Esophagus muscularis mucosa (tissue), 4 donors: ENCODE measurements around the gene USP19. TPM values are rescaled to one million over a fixed set of nuclear protein-coding genes. Genes with fewer than 3 reads are reported as not detected.

Experiments
- DNase-seq: peaks from one replicate; pipeline ENCODE4 v3.0.0-alpha.2; 2017; ENCODE audit errors: extremely low spot score
- H3K27ac ChIP-seq, 4 donors: fragments of 200-600 bp; sonication (generic); replicated peaks in 1 of 4; 1 replicate in 3 of 4; 2 replicates in 1 of 4; pipeline ENCODE4 v1.5.1; 2016 to 2019; ENCODE audit warnings: mild to moderate bottlenecking in 1 of 4
- H3K27me3 ChIP-seq, 4 donors: fragments of 200-600 bp; sonication (generic); one replicate each; pipeline versions ENCODE4 v1.5.1 to v1.6.0; 2016 to 2019
- H3K36me3 ChIP-seq, 4 donors: fragments of 200-600 bp; sonication (generic); one replicate each; pipeline ENCODE4 v1.5.1; 2016 to 2019
- H3K4me1 ChIP-seq, 4 donors: fragments of 200-600 bp; sonication (generic); one replicate each; pipeline ENCODE4 v1.5.1; 2016 to 2019
- H3K4me3 ChIP-seq, 4 donors: fragments of 200-600 bp; sonication (generic); 1 replicate in 2 of 4; 2 replicates in 2 of 4; pipeline ENCODE4 v1.5.1; 2016 to 2019; ENCODE audit warnings: mild to moderate bottlenecking in 4 of 4, moderate library complexity in 1 of 4
- H3K9me3 ChIP-seq, 4 donors: fragments of 200-600 bp; sonication (generic); 1 replicate in 3 of 4; 2 replicates in 1 of 4; pipeline ENCODE4 v1.5.1; 2016 to 2019
- CTCF ChIP-seq, 3 experiments: fragments of 200-600 bp in 2 of 3; fragments of 450-650 bp in 1 of 3; sonication (generic) in 2 of 3; IDR thresholded peaks; one replicate each; pipeline ENCODE4 v1.5.1; 2017 to 2019; ENCODE audit warnings: antibody characterized with exemption in 3 of 3, mild to moderate bottlenecking in 2 of 3, moderate library complexity in 1 of 3
- EP300 ChIP-seq: sonication (generic); formaldehyde crosslinking; IDR thresholded peaks from one replicate; pipeline ENCODE4 v1.6.1; 2017; ENCODE audit warnings: antibody characterized with exemption
- POLR2A ChIP-seq: fragments of 450-650 bp; IDR thresholded peaks from one replicate; pipeline ENCODE4 v1.6.1; 2017; ENCODE audit warnings: antibody characterized with exemption, moderate library complexity, mild to moderate bottlenecking, low read depth
- POLR2AphosphoS5 ChIP-seq, 2 donors: sonication (generic); formaldehyde crosslinking; IDR thresholded peaks; one replicate each; pipeline ENCODE4 v1.6.1; 2017; ENCODE audit warnings: antibody characterized with exemption in 2 of 2
- WGBS: methylation state at CpG from one replicate; pipeline ENCODE4 v1.1.5; 2018; 5-methylcytosine and 5-hydroxymethylcytosine counted together
- intact Hi-C: fragments of 100-400 bp; cut with DNase I; formaldehyde crosslinking; loops from one replicate; pipeline ENCODE4 v1.15.1; 2023
- total RNA-seq, 4 donors: library from RNA; depleted of rRNA; stranded (reverse); fragments of >200 nt; gene quantifications; one replicate each; pipeline versions ENCODE4 v1.1.0 to v1.2.1, GENCODE V29; 2016

The USP19 gene
- total RNA-seq, 4 donors from 2014 or later = 57.5 to 64.4 (median 59.9) TPM

- peaks cover 17 to 35% (median 27%) of the 10 kb centered on the region in 4 donors for H3K4me1 ChIP-seq
- H3K4me3 ChIP-seq = no peak overlapping the region
- H3K27me3 ChIP-seq = no peaks in the 10 kb centered on the region
- no peaks in the 10 kb centered on the region for H3K9me3 ChIP-seq
- DNase-seq = no peak
- TF ChIP-seq EP300 (no peak), CTCF (IDR thresholded peaks at IDR 0.05) (no peak), POLR2A (no peak), POLR2AphosphoS5 (IDR thresholded peaks at IDR 0.05) (no peak)
- H3K27ac ChIP-seq = no peak overlapping the region
- H3K36me3 ChIP-seq = peaks cover 63 to 84% (median 81%) of the 10 kb centered on the region in 4 donors
- 88% methylated on average over 12 of the region's 17 CpGs for WGBS
- intact Hi-C loops = no loop called here
Measured at GRCh38 chr3:49122886-49123545, 2.4 kb upstream of the USP19 start.

- intact Hi-C loops = no loop called here
- no peaks in the 10 kb centered on the region for H3K27me3 ChIP-seq
- WGBS = 71% methylated on average over 1 of the region's 7 CpGs
- TF ChIP-seq POLR2AphosphoS5 (IDR thresholded peaks at IDR 0.05) = no peak
- TF ChIP-seq EP300 = no peak
- TF ChIP-seq POLR2A = no peak
- no peak for TF ChIP-seq CTCF (IDR thresholded peaks at IDR 0.05)
- no peaks in the 10 kb centered on the region for H3K9me3 ChIP-seq
- DNase-seq = no peak
- peaks cover 68 to 84% (median 81%) of the 10 kb centered on the region in 4 donors for H3K36me3 ChIP-seq
- H3K4me3 ChIP-seq = no peak overlapping the region
- H3K27ac ChIP-seq = no peak overlapping the region
- peaks cover 17 to 41% (median 29%) of the 10 kb centered on the region in 4 donors for H3K4me1 ChIP-seq
Measured at GRCh38 chr3:49122451-49122850, 1.8 kb upstream of the USP19 start.

GRCh38 chr3:49122022-49122421 is 1.4 kb upstream of the USP19 start:
- Histone ChIP-seq H3K4me3 (no peak overlapping the region), H3K27me3 (no peaks in the 10 kb centered on the region), H3K4me1 (peaks cover 17 to 45% (median 30%) of the 10 kb centered on the region in 4 donors), H3K36me3 (peaks cover 71 to 84% (median 81%) of the 10 kb centered on the region in 4 donors), H3K9me3 (no peaks in the 10 kb centered on the region), H3K27ac (peak overlapping the region in 2 of 4 donors; percentile 94 to 98)
- no peak for TF ChIP-seq POLR2A
- TF ChIP-seq EP300 = no peak
- TF ChIP-seq POLR2AphosphoS5 (IDR thresholded peaks at IDR 0.05) = no peak
- TF ChIP-seq CTCF (IDR thresholded peaks at IDR 0.05) = no peak
- WGBS = 96% methylated on average over 12 of the region's 12 CpGs
- no peak for DNase-seq
- intact Hi-C loops = no loop called here

- Histone ChIP-seq H3K9me3 (no peaks in the 10 kb centered on the region), H3K4me1 (peaks cover 17 to 46% (median 30%) of the 10 kb centered on the region in 4 donors), H3K36me3 (peaks cover 73 to 84% (median 81%) of the 10 kb centered on the region in 4 donors), H3K27me3 (no peaks in the 10 kb centered on the region), H3K27ac (peak overlapping the region; percentile 92 to 98 (median 94)), H3K4me3 (peak overlapping the region; percentile 72 to 97 (median 89))
- intact Hi-C loops = no loop called here
- no peak for DNase-seq
- no peak for TF ChIP-seq EP300
- no peak for TF ChIP-seq POLR2AphosphoS5 (IDR thresholded peaks at IDR 0.05)
- TF ChIP-seq POLR2A = no peak
- TF ChIP-seq CTCF (IDR thresholded peaks at IDR 0.05) = no peak
- WGBS = 76% methylated on average over 10 of the region's 17 CpGs
Measured at GRCh38 chr3:49121132-49121736, 611 bp upstream of the USP19 start.
